CD4-positive, alpha-beta T cell (primary cell): ENCODE results near the gene RBMS3. TPM values are rescaled to one million over a fixed set of nuclear protein-coding genes. Genes with fewer than 3 reads are reported as not detected.

Experiments
- ATAC-seq: fragments of 200-7000 bp; cut with Tn5 transposase; one replicate; pipeline ENCODE4 v1.10.0; 2022; ENCODE audit warnings: mild to moderate bottlenecking; ENCODE audit not compliant: poor library complexity
- CTCF ChIA-PET: fragments of 350-600 bp; sonication (Branson Sonifier 250); formaldehyde crosslinking; loops from one replicate; lab custom pipeline; 2021; ENCODE audit warnings: antibody characterized with exemption, inconsistent platforms; lab: Charles Lee
- POLR2A ChIA-PET: fragments of 350-600 bp; sonication (Branson Sonifier 250); formaldehyde crosslinking; loops from one replicate; lab custom pipeline; 2021; ENCODE audit warnings: antibody characterized with exemption, inconsistent platforms; lab: Charles Lee
- DNase-seq, 14 experiments: peaks; one replicate each; pipeline ENCODE4 v3.0.0-alpha.2; 2013 to 2020; ENCODE audit warnings: mixed read lengths in 2 of 14
- H3K27ac ChIP-seq, 2 donors: one replicate each; pipeline versions ENCODE4 v1.5.1 to v1.7.0; 2013; ENCODE audit warnings: low read length in 2 of 2, low read depth in 1 of 2, mild to moderate bottlenecking in 1 of 2
- H3K27me3 ChIP-seq, 2 experiments: 1 replicate in 1 of 2; 2 replicates in 1 of 2; pipeline versions ENCODE4 v1.6.1 to v1.7.0; 2013; ENCODE audit warnings: low read length in 2 of 2, control low read depth in 1 of 2, mild to moderate bottlenecking in 1 of 2, moderate library complexity in 1 of 2; ENCODE audit not compliant: insufficient read depth in 2 of 2, control insufficient read depth in 1 of 2
- H3K36me3 ChIP-seq: one replicate; pipeline ENCODE4 v1.6.1; 2013; ENCODE audit warnings: low read length, control low read depth; ENCODE audit not compliant: insufficient read depth
- H3K4me1 ChIP-seq: one replicate; pipeline ENCODE4 v1.6.1; 2013; ENCODE audit warnings: low read length, control low read depth; ENCODE audit not compliant: insufficient read depth
- H3K4me3 ChIP-seq: one replicate; pipeline ENCODE4 v1.5.1; 2013; ENCODE audit warnings: mild to moderate bottlenecking, low read length, moderate library complexity
- H3K9me3 ChIP-seq, 2 experiments: 1 replicate in 1 of 2; 2 replicates in 1 of 2; pipeline versions ENCODE4 v1.6.1 to v1.7.0; 2013; ENCODE audit warnings: low read length in 2 of 2, mild to moderate bottlenecking in 2 of 2, control low read depth in 1 of 2, moderate library complexity in 1 of 2; ENCODE audit not compliant: control insufficient read depth in 1 of 2, insufficient read depth in 1 of 2
- H3K27ac Mint-ChIP-seq: one replicate; pipeline ENCODE4 v1.8.0; 2020; ENCODE audit warnings: mixed read lengths
- H3K27me3 Mint-ChIP-seq: one replicate; pipeline ENCODE4 v1.8.0; 2021; ENCODE audit warnings: mixed read lengths
- H3K36me3 Mint-ChIP-seq: one replicate; pipeline ENCODE4 v1.8.0; 2021; ENCODE audit warnings: low read depth, mixed read lengths
- H3K4me1 Mint-ChIP-seq: one replicate; pipeline ENCODE4 v1.8.0; 2021; ENCODE audit warnings: low read depth, mixed read lengths
- H3K4me3 Mint-ChIP-seq: one replicate; pipeline ENCODE4 v1.8.0; 2020; ENCODE audit warnings: mild to moderate bottlenecking, mixed read lengths
- H3K9me3 Mint-ChIP-seq: one replicate; pipeline ENCODE4 v1.8.0; 2020; ENCODE audit warnings: mixed read lengths
- intact Hi-C, 2 experiments: fragments of 100-400 bp; cut with DNase I in 1 of 2; cut with micrococcal nuclease in 1 of 2; formaldehyde crosslinking; loops; one replicate each; pipeline versions ENCODE4 v1.15.1 to v1.9.0; 2023 to 2025; cut with DNase I, micrococcal nuclease
- total RNA-seq, 174 experiments: library from RNA in 2 of 174; stranded (reverse) in 2 of 174; gene quantifications; one replicate each; pipeline ENCODE4 v1.2.3 and lab custom pipeline; 2021 to 2026
- TF ChIP-seq, protein P1 (sequence below): fragments of 200-600 bp; IDR thresholded peaks from one replicate; pipeline ENCODE4 v1.8.0; 2022; ENCODE audit warnings: antibody characterized with exemption, mild to moderate bottlenecking

Gene RBMS3
- total RNA-seq, 2 experiments from 2014 or later: 1.6 to 1.7 TPM

DNA sequence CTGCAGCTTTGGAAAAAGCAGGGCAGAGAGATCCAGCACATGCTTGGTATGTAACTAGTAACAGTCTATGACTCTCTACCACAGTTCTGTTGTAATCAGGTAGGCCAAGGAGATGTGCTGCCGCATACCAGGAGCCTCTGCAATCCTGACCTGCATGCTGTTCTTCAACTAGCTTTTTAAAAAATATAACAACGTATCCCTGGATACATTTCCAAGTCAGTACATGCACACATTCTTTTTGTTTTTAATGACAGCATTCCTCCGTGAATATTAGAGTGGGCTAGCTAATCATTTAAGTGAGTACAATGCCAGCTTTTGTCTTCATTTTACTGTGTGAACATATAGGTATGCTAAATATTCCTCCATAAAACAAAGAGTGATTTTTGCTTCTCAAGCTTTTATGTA lies 437.8 kb downstream of the RBMS3 start:
- Histone ChIP-seq H3K36me3 (no peaks in the 10 kb centered on the region), H3K27me3 (no peaks in the 10 kb centered on the region), H3K9me3 (no peaks in the 10 kb centered on the region), H3K4me3 (no peak overlapping the region), H3K4me1 (no peaks in the 10 kb centered on the region), H3K27ac (no peak overlapping the region)
- H3K36me3 Mint-ChIP-seq: no peaks in the 10 kb centered on the region
- ATAC-seq: no peak
- TF ChIP-seq, protein P1, sequence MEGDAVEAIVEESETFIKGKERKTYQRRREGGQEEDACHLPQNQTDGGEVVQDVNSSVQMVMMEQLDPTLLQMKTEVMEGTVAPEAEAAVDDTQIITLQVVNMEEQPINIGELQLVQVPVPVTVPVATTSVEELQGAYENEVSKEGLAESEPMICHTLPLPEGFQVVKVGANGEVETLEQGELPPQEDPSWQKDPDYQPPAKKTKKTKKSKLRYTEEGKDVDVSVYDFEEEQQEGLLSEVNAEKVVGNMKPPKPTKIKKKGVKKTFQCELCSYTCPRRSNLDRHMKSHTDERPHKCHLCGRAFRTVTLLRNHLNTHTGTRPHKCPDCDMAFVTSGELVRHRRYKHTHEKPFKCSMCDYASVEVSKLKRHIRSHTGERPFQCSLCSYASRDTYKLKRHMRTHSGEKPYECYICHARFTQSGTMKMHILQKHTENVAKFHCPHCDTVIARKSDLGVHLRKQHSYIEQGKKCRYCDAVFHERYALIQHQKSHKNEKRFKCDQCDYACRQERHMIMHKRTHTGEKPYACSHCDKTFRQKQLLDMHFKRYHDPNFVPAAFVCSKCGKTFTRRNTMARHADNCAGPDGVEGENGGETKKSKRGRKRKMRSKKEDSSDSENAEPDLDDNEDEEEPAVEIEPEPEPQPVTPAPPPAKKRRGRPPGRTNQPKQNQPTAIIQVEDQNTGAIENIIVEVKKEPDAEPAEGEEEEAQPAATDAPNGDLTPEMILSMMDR: no peak
- ChIA-PET POLR2A (no interaction called here), CTCF (no interaction called here)
- H3K27ac Mint-ChIP-seq: no peak overlapping the region
- intact Hi-C loops: no loop called here
- H3K4me3 Mint-ChIP-seq: no peak overlapping the region
- H3K4me1 Mint-ChIP-seq: no peaks in the 10 kb centered on the region
- H3K27me3 Mint-ChIP-seq: no peaks in the 10 kb centered on the region
- no peaks in the 10 kb centered on the region for H3K9me3 Mint-ChIP-seq
- no peak for DNase-seq

DNA sequence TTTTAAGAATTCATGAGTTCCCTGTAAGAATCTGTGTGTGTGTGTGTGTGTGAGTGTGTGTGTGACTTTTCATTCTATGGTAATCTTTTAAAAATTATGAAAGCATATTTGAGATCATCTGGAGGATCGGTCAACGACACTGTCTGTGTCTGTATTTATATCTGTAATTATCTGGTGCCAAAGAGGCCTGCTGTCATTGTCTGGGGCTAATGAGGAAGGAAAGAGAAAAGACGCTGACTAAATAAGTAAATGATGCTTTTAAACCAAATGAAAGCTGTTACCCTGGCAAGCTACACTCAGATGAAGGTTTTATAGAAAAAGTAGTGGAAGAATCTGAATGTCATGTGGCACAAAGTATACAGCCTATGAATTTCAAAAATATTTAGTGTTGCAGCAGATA lies 439.8 kb downstream of the RBMS3 start:
- intact Hi-C loops: no loop called here

DNA sequence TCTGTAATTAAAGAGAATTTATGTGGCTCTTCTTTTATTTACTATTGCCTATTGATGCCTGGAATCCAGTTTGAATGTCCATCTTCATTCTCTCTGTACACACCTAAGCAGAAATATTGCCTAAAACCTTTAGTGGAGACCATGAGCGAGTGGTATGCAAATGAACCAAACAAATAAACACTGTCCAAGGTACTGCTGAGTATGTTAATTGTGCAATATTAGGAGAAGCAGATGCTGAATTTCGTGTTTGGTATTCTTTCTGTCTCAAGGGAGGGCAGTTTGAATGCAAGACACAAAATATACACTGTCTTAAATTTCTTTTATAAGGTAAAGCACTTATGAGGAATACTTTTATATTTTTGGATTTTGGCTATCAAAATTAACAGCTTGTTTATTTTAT lies 440.9 kb downstream of the RBMS3 start:
- ChIA-PET CTCF (no interaction called here), POLR2A (no interaction called here)
- Mint-ChIP-seq H3K4me3 (no peak overlapping the region), H3K27ac (no peak overlapping the region), H3K36me3 (no peaks in the 10 kb centered on the region), H3K27me3 (no peaks in the 10 kb centered on the region), H3K4me1 (no peaks in the 10 kb centered on the region), H3K9me3 (no peaks in the 10 kb centered on the region)
- Histone ChIP-seq H3K36me3 (no peaks in the 10 kb centered on the region), H3K27me3 (no peaks in the 10 kb centered on the region), H3K27ac (no peak overlapping the region), H3K9me3 (no peaks in the 10 kb centered on the region), H3K4me1 (no peaks in the 10 kb centered on the region), H3K4me3 (no peak overlapping the region)
- DNase-seq: no peak
- intact Hi-C loops: no loop called here
- TF ChIP-seq, protein P1: no peak
- no peak for ATAC-seq

More for the DNA sequence above, 439.8 kb downstream of the RBMS3 start:
- no peaks in the 10 kb centered on the region for H3K36me3 Mint-ChIP-seq
- POLR2A ChIA-PET: no interaction called here
- no peak overlapping the region for H3K4me3 Mint-ChIP-seq
- TF ChIP-seq, protein P1: no peak
- H3K4me1 Mint-ChIP-seq: no peaks in the 10 kb centered on the region
- H3K27ac ChIP-seq: no peak overlapping the region
- CTCF ChIA-PET: no interaction called here
- H3K9me3 ChIP-seq: no peaks in the 10 kb centered on the region
- H3K27ac Mint-ChIP-seq: no peak overlapping the region
- no peaks in the 10 kb centered on the region for H3K9me3 Mint-ChIP-seq
- H3K36me3 ChIP-seq: no peaks in the 10 kb centered on the region
- no peaks in the 10 kb centered on the region for H3K27me3 ChIP-seq
- no peak for ATAC-seq
- no peak for DNase-seq
- no peak overlapping the region for H3K4me3 ChIP-seq
- H3K27me3 Mint-ChIP-seq: no peaks in the 10 kb centered on the region
- H3K4me1 ChIP-seq: no peaks in the 10 kb centered on the region
